ENCODE measurements around the gene SLC4A9.

GRCh38 chr5:140362311-140362710 lies 2.3 kb downstream of the SLC4A9 start:
- TF ChIP-seq CTCF (IDR thresholded peaks at IDR 0.05) (no peak), POLR2AphosphoS5 (IDR thresholded peaks at IDR 0.05) (no peak), POLR2A (IDR thresholded peaks at IDR 0.05) (no peak)

Measured in prostate gland (tissue), 2 donors.